Measurements from ENCODE around the gene TBC1D2. TPM values are rescaled to one million over a fixed set of nuclear protein-coding genes. Genes with fewer than 3 reads are reported as not detected.

Gene TBC1D2
- polyA plus RNA-seq, 2 of the 4 experiments (the other 2 are of a cell fraction): 3.3 to 7.3 TPM

DNA sequence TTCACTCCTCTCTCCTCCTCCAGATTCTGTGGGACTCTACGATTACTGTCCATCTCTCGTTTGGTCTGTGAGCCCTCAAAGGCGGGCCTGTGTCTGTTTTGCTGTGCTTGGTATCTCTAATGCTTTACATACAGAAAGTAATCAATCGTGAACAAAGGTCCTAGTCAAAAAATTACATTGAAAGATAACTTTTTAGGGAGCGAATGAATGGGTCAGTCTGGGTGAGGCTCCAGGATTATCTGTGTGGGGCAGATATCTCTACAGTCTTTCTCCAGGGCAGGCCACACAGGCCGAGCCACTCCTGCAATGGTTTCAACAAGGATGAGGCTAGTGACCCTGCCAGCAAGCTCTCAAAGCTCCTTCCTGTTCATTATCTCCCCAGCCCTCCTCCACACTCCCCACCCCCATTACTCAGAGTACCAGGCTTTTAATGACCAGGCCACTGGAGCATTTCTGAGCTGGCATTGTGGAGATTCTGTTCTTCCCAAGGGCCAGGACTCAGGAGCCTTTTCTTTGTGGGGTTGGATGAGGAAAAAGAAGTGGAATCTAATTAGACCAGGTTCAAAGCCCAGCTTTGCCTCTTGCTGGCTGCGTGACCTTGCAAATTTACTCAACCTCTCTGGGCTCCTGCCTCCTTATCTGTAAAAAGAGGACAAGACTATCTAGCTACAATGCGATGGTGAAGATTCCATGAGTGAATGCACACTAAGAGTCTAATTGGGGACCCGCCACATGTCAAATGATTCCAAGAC, 73.2 kb downstream of the TBC1D2 start:
- 82% methylated on average over 9 of the region's 9 CpGs for WGBS (ENCODE audit: missing lambda C conversion rate)
- FAIRE-seq: no peak
- Histone ChIP-seq H3K4me3 (no peak overlapping the region), H3K4me1 (no peaks in the 10 kb centered on the region), H3K27ac (no peak overlapping the region), H3K4me2 (no peak overlapping the region), H3K9me3 (no peaks in the 10 kb centered on the region)
- no peak for TF ChIP-seq RNF2 (IDR thresholded peaks at IDR 0.05; ENCODE audit: borderline replicate concordance, low read depth)
- no peak for TF ChIP-seq FOXS1 (CRISPR knock-in tag; IDR thresholded peaks at IDR 0.05)
- TF ChIP-seq ZSCAN20 (CRISPR knock-in tag; IDR thresholded peaks at IDR 0.05): no peak
- TF ChIP-seq POLR2A (IDR thresholded peaks at IDR 0.05; ENCODE audit: low read length): no peak
- TF ChIP-seq, protein P1, sequence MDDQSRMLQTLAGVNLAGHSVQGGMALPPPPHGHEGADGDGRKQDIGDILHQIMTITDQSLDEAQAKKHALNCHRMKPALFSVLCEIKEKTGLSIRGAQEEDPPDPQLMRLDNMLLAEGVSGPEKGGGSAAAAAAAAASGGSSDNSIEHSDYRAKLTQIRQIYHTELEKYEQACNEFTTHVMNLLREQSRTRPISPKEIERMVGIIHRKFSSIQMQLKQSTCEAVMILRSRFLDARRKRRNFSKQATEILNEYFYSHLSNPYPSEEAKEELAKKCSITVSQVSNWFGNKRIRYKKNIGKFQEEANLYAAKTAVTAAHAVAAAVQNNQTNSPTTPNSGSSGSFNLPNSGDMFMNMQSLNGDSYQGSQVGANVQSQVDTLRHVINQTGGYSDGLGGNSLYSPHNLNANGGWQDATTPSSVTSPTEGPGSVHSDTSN (IDR thresholded peaks at IDR 0.05): no peak
- TF ChIP-seq CHD4 (IDR thresholded peaks at IDR 0.05; ENCODE audit: borderline replicate concordance): no peak
- no peak for TF ChIP-seq EHMT2 (IDR thresholded peaks at IDR 0.05; ENCODE audit: low read depth)
- POLR2A ChIA-PET: no interaction called here
- CTCF ChIA-PET: interaction anchor here (0.6 to 1.6 kb wide), 6 partner anchors 12 to 184 kb away, joined by 3 to 5 read pairs (median 3); partner anchors contain the start of gene TRIM14
- no peak for DNase-seq (ENCODE audit: low read depth in 1 of 2, low spot score in 1 of 2)
- ATAC-seq: no peak

DNA sequence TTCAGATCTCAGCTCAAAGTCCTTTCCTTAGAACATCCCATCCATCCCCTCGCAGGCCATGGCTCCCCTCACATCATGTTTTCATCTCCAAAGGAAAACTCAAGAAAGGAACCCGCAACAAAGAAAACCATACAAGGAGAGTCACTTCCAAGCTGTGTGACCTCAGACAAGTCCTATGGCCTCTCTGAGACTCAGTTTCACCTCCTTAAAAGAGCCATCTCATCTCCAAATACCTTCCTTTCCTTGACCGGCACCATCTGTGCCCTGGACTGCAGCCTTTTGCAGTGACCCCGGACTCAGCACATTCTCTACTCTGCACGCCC, 73.7 kb downstream of the TBC1D2 start:
- 86% methylated on average over 5 of the region's 5 CpGs for WGBS (ENCODE audit: missing lambda C conversion rate)
- H3K4me1 ChIP-seq: no peaks in the 10 kb centered on the region
- DNase-seq (ENCODE audit: low read depth in 1 of 2, low spot score in 1 of 2): no peak
- POLR2A ChIA-PET: no interaction called here
- H3K4me3 ChIP-seq: no peak overlapping the region
- no peaks in the 10 kb centered on the region for H3K9me3 ChIP-seq
- CTCF ChIA-PET: interaction anchor here (1.1 to 3.0 kb wide), 5 partner anchors 12 to 108 kb away, joined by 3 to 8 read pairs (median 4); partner anchors contain the start of gene TRIM14
- TF ChIP-seq ZNF302 (CRISPR knock-in tag; IDR thresholded peaks at IDR 0.05): no peak
- TF ChIP-seq, protein P2, sequence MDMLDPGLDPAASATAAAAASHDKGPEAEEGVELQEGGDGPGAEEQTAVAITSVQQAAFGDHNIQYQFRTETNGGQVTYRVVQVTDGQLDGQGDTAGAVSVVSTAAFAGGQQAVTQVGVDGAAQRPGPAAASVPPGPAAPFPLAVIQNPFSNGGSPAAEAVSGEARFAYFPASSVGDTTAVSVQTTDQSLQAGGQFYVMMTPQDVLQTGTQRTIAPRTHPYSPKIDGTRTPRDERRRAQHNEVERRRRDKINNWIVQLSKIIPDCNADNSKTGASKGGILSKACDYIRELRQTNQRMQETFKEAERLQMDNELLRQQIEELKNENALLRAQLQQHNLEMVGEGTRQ (IDR thresholded peaks at IDR 0.05): no peak
- TF ChIP-seq FOSL2 (IDR thresholded peaks at IDR 0.05): no peak
- TF ChIP-seq FOSL2 (CRISPR knock-in tag; IDR thresholded peaks at IDR 0.05): no peak
- no peak for TF ChIP-seq CHD4 (IDR thresholded peaks at IDR 0.05; ENCODE audit: borderline replicate concordance)
- TF ChIP-seq MYC (IDR thresholded peaks at IDR 0.05; ENCODE audit: borderline replicate concordance, low read length): no peak
- TF ChIP-seq PHF8 (IDR thresholded peaks at IDR 0.05; ENCODE audit: borderline replicate concordance, low read depth): no peak
- TF ChIP-seq, protein P3, sequence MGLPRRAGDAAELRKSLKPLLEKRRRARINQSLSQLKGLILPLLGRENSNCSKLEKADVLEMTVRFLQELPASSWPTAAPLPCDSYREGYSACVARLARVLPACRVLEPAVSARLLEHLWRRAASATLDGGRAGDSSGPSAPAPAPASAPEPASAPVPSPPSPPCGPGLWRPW (IDR thresholded peaks at IDR 0.05): no peak
- TF ChIP-seq, protein P4, sequence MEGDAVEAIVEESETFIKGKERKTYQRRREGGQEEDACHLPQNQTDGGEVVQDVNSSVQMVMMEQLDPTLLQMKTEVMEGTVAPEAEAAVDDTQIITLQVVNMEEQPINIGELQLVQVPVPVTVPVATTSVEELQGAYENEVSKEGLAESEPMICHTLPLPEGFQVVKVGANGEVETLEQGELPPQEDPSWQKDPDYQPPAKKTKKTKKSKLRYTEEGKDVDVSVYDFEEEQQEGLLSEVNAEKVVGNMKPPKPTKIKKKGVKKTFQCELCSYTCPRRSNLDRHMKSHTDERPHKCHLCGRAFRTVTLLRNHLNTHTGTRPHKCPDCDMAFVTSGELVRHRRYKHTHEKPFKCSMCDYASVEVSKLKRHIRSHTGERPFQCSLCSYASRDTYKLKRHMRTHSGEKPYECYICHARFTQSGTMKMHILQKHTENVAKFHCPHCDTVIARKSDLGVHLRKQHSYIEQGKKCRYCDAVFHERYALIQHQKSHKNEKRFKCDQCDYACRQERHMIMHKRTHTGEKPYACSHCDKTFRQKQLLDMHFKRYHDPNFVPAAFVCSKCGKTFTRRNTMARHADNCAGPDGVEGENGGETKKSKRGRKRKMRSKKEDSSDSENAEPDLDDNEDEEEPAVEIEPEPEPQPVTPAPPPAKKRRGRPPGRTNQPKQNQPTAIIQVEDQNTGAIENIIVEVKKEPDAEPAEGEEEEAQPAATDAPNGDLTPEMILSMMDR (IDR thresholded peaks at IDR 0.05): no peak
- no peak for TF ChIP-seq HEYL (CRISPR knock-in tag; IDR thresholded peaks at IDR 0.05)
- TF ChIP-seq HOXB5 (CRISPR knock-in tag; IDR thresholded peaks at IDR 0.05): no peak
- TF ChIP-seq, protein P1 (IDR thresholded peaks at IDR 0.05): no peak
- TF ChIP-seq NFE2L2 (conservative IDR thresholded peaks at IDR 0.05; ENCODE audit: low read length): no peak
- no peak for TF ChIP-seq CBX8 (IDR thresholded peaks at IDR 0.05)
- no peak for FAIRE-seq
- no peak overlapping the region for H3K27ac ChIP-seq
- no peak overlapping the region for H3K4me2 ChIP-seq
- ATAC-seq: no peak

Data from A549 (cell line).